MG63 (cell line): ENCODE data around the gene RASL10B. TPM values are rescaled to one million over a fixed set of nuclear protein-coding genes. Genes with fewer than 3 reads are reported as not detected.
"Not testable (repeated sequence)": the region's sequence is repeated elsewhere in the genome, so short reads cannot be mapped to it uniquely, and the experiment has no call there.

Experiments used
- DNase-seq: peaks from one replicate; pipeline ENCODE4 v3.0.0-alpha.2; 2020
- H3K27me3 ChIP-seq: fragments of 250-450 bp; sonication (Bioruptor Pico); 2 replicates; pipeline ENCODE4 v1.5.1; 2020; ENCODE audit warnings: mild to moderate bottlenecking, moderate library complexity
- H3K36me3 ChIP-seq: fragments of 250-450 bp; sonication (Bioruptor Pico); 2 replicates; pipeline ENCODE4 v1.5.1; 2020; ENCODE audit warnings: mild to moderate bottlenecking, moderate library complexity
- H3K4me3 ChIP-seq: fragments of 250-450 bp; sonication (Bioruptor Pico); 2 replicates; pipeline ENCODE4 v1.5.1; 2020; ENCODE audit warnings: mild to moderate bottlenecking, moderate library complexity
- H3K9me3 ChIP-seq: fragments of 250-450 bp; sonication (Bioruptor Pico); 2 replicates; pipeline ENCODE4 v1.5.1; 2020; ENCODE audit warnings: mild to moderate bottlenecking, moderate library complexity
- total RNA-seq: library from RNA; depleted of rRNA; stranded (reverse); fragments of >200 nt; shearing (Covaris generic); gene quantifications from 2 replicates; pipeline ENCODE4 v1.2.3, GENCODE V29; 2014; ENCODE audit warnings: low replicate concordance

Gene RASL10B
- total RNA-seq, 1 experiment from 2014 or later: 2.6 TPM

DNA sequence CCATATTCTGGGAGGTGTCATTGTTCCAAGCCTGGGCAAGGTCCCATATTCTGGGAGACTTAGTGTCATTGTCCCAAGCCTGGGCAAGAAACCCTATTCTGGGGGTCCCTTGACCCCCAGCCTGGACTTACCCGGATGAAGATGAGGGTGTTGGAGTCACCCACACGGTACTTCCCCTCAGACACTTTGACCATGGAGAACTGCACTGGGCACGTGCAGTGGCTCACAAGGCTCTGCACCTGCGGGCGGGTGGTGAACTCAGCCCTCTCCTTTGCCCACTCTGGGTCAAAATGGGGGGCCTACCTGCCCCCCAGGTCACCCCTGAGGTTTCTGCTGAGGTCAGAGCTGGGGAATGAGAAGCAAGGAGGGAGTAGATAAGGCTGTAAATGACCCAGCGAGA, 17.5 kb downstream of the RASL10B start:
- Histone ChIP-seq H3K4me3 (no peak overlapping the region), H3K27me3 (peaks cover 10% of the 10 kb centered on the region; the same call in 1 of the 2 replicates), H3K9me3 (no peaks in the 10 kb centered on the region), H3K36me3 (no peaks in the 10 kb centered on the region)
- DNase-seq: no peak

DNA sequence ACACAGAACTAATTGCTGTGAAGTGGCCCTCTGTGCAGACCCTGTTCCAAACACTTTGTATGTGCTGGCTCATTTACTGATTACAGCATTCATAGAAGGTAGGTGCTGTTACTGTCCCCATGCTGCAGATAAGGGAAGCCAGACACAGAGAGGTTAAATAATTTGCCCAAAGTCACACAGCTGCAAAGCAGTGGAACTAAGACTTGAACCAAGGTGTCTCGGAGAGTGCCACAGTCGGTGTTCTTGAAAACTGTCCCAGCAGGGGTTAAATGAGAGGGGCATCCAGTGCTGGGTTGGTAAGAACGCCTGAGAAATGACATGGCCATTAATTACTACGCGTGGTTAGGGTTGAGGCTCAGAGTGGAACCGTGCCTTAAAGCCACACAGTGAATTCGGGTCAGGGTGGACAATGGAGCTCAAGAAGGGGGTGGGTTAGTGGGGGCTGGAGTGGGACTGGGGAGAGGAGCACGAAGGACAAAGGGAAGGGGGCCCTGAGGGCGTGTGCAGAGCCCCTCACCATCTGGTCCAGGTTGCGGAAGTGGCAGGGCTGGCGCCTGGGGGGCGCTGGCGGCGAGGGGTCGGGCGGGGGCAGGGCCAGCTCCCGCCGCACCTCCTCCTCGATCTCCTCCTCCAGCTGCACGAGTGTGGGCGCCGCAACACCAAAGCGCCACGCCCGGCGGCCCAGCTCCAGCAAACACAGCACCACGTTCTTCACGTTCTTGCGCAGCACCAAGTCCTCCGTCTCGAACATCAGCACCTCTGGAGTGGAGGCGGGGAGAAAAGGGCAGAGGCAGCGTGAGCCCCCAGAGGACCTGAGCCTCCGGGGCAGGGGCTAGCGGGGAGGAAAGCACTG, 18.3 kb downstream of the RASL10B start:
- DNase-seq: peak; percentile 13
- Histone ChIP-seq H3K9me3 (no peaks in the 10 kb centered on the region), H3K36me3 (no peaks in the 10 kb centered on the region), H3K4me3 (no peak overlapping the region), H3K27me3 (peaks cover 10% of the 10 kb centered on the region; the same call in 1 of the 2 replicates)

DNA sequence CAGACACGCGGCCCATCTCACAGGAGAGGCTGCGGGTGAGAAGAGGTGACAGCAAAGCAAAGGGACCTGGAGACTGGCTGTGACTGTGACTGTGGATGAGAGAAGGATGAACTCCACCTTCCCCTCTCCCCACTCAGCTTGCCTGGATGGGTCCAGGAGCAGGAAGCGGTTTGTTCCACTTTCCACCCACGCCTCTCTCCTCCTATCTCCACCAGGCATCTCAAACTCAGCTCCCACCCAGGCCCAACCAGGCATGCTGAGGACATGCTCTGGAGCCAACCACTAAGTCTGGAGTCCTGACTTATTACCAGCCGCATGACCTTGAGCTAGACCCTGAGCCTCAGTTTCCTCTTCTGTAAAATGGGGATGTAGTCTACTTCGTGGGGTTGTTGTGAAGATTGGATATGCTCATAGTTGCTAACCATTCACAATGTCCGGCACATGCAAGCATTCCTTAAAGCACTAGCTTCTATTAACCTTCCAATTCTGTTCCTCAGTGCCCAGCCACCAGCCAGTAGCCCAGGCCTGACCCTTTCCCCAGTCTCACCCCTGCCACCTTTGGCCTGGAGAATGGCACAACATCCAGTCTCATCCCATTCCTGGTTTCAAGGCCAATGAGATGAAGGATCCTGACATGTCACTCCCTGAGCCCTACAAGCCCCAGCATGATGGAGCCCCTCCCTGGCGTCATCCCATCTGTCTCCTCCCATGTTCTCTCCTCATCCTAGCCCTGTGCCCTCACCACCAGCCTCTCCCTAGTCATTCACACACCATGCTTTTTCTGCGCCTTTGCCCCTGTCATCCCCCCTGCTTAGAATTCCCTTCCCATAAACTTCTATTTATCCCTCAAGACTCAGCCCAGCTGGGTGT, 19.3 kb downstream of the RASL10B start:
- Histone ChIP-seq H3K9me3 (no peaks in the 10 kb centered on the region), H3K36me3 (no peaks in the 10 kb centered on the region), H3K4me3 (no peak overlapping the region), H3K27me3 (peaks cover 10% of the 10 kb centered on the region; the same call in 1 of the 2 replicates)
- no peak for DNase-seq

DNA sequence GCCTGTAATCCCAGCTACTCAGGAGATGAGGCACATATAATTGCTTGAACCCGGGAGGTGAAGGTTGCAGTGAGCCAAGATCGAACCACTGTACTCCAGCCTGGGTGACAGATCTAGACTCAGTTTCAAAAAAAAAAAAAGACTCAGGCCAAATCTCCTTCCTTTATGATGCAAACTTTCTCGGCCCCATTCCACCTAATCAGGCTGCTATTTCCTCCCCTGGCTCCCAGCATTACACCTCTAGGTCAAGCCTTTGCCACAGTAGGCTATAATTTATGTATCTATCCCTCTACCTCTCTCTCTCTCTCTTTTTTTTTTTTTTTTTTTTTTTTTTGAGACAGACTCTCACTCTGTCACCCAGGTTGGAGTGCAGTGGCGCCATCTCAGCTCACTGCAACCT, 20.1 kb downstream of the RASL10B start:
- not testable (repeated sequence) for H3K4me3 ChIP-seq, H3K9me3 ChIP-seq, DNase-seq, H3K36me3 ChIP-seq
- H3K27me3 ChIP-seq: peaks cover 10% of the 10 kb centered on the region; the same call in 1 of the 2 replicates

DNA sequence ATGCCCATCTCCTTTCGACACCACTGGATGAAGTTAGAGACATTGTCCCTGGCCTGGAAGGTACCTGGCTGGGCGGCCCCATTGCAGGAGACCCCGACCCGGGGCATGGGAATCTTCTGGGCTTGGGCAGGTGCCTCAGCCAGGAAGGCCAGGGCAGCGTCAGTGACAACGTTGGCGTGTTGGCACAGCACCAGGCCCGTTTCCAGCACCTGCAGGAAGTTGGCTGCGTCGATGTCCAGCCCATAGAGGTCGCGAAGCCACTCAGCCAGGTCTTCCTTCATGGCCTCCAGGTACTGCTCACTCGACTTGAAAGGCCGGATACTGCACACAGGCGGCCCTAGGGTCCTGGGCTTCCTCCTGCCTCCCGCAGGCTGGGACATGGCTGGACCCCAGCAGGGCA, 21.0 kb downstream of the RASL10B start:
- H3K9me3 ChIP-seq: no peaks in the 10 kb centered on the region
- no peaks in the 10 kb centered on the region for H3K36me3 ChIP-seq
- peaks cover 10% of the 10 kb centered on the region; the same call in 1 of the 2 replicates for H3K27me3 ChIP-seq
- no peak for DNase-seq
- H3K4me3 ChIP-seq: no peak overlapping the region

DNA sequence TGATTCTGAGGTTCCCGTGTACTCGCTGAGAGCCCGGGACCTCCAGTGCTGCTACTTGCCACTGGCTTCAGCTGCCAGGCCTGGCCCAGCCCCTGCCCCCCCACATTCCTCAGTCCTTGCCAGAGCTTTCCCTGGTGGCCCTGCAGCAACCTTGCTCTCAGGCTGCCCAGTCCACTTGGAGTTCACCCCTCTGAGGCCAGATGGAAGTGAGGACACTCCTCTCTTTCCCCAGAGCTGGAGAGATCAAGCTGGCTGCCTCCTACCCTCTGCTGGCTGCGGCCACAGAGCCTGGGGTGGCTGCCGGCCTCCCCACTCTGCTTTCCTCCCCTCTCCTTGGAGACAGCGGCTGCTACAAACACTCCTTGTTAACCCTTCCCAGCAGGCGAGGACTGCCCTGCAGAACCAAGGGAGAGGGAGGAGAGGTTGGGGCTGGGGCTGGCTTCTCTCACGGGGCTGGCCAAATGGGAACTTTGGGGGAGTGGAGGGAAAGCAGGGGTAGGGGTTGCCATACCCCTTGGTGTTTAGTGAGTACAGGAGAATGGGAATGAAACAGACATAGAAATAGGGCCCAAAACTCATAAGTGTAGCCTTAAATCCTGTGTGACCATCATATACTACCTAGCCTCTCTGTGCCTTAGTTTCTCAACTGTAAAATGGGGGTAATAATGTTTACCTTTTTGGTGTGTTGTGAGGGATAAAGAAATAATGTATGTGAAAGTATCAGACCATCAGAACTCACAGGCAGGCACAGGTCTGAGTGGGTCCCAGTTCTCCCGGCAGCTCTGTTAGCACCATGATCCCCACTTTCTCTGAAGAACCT, 21.7 kb downstream of the RASL10B start, which contains the start of gene GAS2L2:
GAS2L2 (minus strand) TSS at position 295 of the 820 bp plus-strand sequence. CDS start 389 bp downstream, outside the sequence.
- Histone ChIP-seq H3K4me3 (no peak within 1 kb of the TSS), H3K27me3 (peaks cover 10% of the 10 kb centered on the region; the same call in 1 of the 2 replicates), H3K36me3 (no peaks in the 10 kb centered on the region), H3K9me3 (no peaks in the 10 kb centered on the region)
- DNase-seq: no peak

DNA sequence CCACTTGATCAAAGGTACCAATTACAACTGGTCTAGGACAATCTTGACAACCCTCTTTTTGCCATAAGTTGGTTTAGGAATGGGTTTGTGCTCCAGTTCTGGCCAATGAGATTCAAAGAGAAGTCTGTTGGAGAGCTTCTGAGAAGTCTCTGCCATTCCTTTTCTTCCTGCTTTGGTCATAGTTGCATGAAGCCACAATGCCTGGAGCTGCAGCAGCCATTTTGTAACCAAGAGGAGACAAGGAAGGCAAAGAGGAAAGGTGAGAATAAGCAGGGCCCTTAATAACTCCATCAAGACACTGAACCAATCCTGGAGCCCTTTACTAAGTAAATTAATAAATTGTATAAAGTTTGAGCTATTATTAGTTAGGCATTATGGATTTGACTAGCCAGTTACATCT, 25.8 kb downstream of the RASL10B start:
- no peak overlapping the region for H3K4me3 ChIP-seq
- H3K36me3 ChIP-seq: no peaks in the 10 kb centered on the region
- no peaks in the 10 kb centered on the region for H3K9me3 ChIP-seq
- DNase-seq: no peak
- no peaks in the 10 kb centered on the region for H3K27me3 ChIP-seq

DNA sequence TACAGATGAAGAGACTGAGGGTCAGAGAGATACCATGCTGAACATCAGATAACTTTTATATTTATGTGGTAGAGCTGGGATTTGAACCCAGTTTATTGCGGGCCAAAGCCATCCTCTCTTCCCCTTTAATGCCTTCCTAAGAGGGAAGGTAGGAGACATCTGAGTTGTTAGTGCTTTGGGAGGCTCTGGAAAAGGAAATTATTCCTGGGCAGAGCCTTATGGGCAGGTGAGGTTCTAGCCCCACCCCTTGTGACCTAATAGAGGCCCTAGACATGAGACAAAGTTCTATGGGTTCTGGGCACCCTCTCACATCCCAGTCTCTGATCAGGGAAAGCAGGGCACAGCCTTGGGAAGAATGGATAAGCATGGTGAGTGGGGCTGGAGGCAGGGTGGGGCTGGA, 29.1 kb downstream of the RASL10B start, which contains the start of gene C17orf50:
C17orf50 (plus strand) TSS at position 301 of the 400 bp plus-strand sequence; CDS start at position 356, 55 bp downstream.
- Histone ChIP-seq H3K36me3 (no peaks in the 10 kb centered on the region), H3K9me3 (no peaks in the 10 kb centered on the region), H3K4me3 (no peak within 1 kb of the TSS), H3K27me3 (no peaks in the 10 kb centered on the region; the same call in 1 of the 2 replicates)
- no peak for DNase-seq

DNA sequence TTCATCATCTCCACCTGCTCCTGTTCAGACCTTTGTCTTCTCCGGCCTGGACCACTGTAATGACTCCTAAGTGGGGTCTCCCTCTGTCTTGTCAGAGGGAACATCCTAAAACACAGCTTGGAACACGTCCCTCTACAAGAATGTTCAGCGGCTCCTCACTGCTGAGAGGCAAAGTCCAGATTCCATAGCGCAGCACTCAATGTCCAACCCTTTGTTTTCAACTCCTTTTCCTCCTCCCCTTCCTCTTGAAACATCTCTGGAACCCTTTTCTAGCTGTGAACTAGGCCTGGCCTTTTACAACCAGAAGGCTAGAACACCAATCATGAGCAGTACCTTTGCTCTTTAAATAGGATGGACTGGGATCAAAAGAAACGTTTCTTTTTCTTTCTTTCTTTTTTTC, 30.2 kb downstream of the RASL10B start:
- no peak overlapping the region for H3K4me3 ChIP-seq
- DNase-seq: no peak
- H3K9me3 ChIP-seq: no peaks in the 10 kb centered on the region
- no peaks in the 10 kb centered on the region; the same call in 1 of the 2 replicates for H3K27me3 ChIP-seq
- H3K36me3 ChIP-seq: no peaks in the 10 kb centered on the region

DNA sequence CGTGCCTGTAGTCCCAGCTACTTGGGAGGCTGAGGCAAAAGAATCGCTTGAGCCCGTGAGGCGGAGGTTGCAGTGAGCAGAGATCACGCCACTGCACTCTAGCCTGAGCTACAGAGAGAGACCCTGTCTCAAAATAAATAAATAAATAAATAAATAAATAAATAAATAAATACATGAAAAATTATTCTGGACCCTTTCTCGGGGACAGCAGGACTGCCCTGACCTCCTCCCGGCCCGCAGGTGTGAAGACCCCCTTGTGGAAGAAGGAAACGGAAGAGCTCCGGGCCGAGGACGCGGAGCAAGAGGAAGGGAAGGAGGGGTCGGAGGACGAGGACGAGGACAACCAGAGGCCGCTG, 32.3 kb downstream of the RASL10B start:
- peak overlapping the region; percentile 35 for H3K4me3 ChIP-seq
- H3K36me3 ChIP-seq: no peaks in the 10 kb centered on the region
- H3K9me3 ChIP-seq: no peaks in the 10 kb centered on the region
- no peaks in the 10 kb centered on the region; the same call in 1 of the 2 replicates for H3K27me3 ChIP-seq
- DNase-seq: no peak

DNA sequence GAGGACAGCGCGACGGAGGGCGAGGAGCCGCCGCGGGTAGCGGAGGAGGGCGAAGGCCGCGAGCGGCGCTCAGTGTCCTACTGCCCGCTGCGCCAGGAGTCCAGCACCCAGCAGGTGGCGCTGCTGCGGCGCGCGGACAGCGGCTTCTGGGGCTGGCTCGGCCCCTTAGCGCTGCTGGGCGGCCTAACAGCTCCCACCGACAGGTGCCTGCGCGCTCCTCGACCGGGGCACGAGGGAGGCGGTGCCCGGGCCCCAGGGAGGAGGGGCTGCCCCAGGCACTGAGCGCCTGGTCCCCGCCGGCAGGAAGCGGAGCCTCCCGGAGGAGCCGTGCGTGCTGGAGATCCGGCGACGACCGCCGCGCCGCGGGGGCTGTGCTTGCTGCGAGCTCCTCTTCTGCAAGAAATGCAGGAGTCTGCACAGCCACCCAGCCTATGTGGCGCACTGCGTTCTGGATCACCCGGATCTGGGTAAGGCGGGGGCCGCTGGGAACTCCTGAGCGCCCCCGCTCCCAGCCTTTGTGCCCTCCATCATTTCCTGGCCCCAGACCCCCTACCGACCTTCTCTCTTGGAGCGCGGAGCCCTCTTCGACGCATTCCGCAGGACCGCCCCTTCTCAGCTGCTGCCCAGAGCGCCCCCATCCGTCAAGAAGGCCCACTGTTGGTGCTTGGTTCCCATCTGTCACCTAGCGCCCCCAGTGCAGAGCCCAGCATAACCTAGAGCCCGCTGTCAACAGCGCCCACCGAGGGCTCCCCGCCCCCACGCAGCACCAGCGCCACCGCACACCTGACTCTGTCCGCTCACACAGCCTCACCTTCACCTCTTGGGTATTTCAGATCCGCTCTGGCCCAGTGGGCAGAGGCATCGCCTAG, 32.9 kb downstream of the RASL10B start:
- no peaks in the 10 kb centered on the region; the same call in 1 of the 2 replicates for H3K27me3 ChIP-seq
- H3K36me3 ChIP-seq: no peaks in the 10 kb centered on the region
- no peaks in the 10 kb centered on the region for H3K9me3 ChIP-seq
- peak; percentile 87 for DNase-seq
- H3K4me3 ChIP-seq: peak overlapping the region; percentile 35

DNA sequence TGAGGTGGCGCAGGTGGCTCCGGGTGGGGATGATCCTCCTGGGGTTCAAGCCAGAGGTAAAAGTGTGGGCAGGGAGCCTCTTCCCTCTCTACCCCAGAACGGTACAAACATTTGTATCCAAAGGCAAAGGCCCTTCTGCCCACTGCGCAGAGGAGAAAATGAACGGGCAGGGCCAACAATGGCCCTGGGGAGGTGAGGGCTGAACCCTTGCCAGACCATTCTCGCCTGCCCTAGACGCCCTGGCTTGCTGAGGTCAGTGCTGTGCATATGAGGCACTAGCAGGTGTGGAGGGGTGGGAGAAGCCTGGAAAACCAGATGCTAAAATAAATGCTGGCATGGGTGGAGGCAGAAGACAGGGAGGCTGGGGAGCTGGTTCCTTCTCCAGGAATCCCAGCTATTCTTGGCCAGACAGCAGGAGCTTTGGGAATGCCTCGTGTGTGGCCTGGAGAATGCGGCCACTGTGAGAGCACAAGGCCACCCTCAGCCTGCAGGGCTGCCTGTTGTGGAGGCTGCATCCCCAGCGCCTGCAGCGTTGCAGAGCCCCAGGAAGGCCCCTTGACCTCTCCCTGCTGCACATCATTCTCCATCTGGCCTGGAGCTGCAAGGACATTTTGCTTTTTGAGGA, 33.8 kb downstream of the RASL10B start:
- Histone ChIP-seq H3K27me3 (no peaks in the 10 kb centered on the region; the same call in 1 of the 2 replicates), H3K4me3 (no peak overlapping the region), H3K36me3 (no peaks in the 10 kb centered on the region), H3K9me3 (no peaks in the 10 kb centered on the region)
- DNase-seq: no peak

DNA sequence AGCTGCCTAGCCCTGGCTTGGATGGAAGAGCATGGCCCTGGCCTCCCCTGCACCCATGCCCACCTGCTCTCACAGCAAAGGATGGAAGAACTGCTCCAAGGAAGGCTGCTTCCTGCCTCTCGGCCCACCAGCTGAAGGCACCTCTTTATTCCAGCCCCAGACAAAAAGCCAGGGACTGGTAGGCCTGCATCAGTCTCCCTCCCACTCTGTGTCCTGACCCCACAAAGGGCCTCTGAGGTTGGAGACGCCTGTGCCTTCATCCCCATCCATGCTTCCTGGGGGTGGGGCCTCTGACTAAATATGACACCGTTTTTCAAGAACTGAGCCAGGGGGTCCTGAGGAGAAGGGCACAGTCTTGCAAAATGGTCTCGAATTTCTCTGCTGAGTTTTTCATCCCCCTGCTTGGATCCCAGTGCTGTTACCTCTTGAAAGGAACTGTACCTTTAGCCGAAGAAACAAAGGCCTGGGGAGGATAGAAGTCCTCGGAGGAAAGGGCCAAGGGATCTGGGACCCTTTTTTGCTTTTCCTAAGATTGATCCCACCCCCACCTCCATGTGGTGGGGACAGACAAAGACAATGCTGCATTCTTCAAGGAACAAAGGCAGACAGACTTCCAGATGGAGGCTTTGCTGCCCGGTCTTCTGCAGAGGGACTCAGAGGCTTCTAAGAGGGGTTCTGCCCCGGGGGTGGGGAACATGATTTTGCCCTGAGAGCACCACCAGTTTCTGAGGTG, 34.5 kb downstream of the RASL10B start:
- no peaks in the 10 kb centered on the region for H3K36me3 ChIP-seq
- H3K27me3 ChIP-seq: no peaks in the 10 kb centered on the region; the same call in 1 of the 2 replicates
- no peaks in the 10 kb centered on the region for H3K9me3 ChIP-seq
- no peak overlapping the region for H3K4me3 ChIP-seq
- no peak for DNase-seq

DNA sequence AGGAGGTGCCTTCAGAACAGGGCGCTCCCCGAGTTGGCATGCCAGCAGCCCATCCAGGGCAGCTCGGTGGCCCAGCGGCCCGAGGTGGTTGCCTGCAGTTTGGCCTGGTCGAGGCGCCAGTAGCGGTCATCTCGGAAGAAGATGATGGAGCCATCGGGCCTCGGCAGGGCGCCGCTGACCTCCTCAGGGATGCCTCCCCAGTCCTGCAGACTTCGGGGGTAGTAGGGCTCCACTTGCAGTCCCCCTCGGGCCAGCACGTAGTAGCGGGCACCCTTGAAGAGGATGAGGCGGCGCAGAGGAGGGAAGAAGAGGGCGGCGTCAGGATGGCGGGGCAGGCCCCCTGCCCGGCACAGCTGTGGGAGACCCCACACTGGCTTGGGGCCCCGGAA, 35.0 kb downstream of the RASL10B start:
- no peaks in the 10 kb centered on the region for H3K36me3 ChIP-seq
- H3K9me3 ChIP-seq: no peaks in the 10 kb centered on the region
- no peak overlapping the region for H3K4me3 ChIP-seq
- H3K27me3 ChIP-seq: no peaks in the 10 kb centered on the region; the same call in 1 of the 2 replicates
- no peak for DNase-seq
